H1 (cell line): ENCODE data around the gene KTN1. TPM values are rescaled to one million over a fixed set of nuclear protein-coding genes. Genes with fewer than 3 reads are reported as not detected.

Source experiments
- CHD1 ChIP-seq: IDR thresholded peaks from 2 replicates; pipeline ENCODE4 v1.6.1; 2012; ENCODE audit warnings: low read depth, low read length, improper control_type of control experiment
- CTBP2 ChIP-seq: IDR thresholded peaks from 2 replicates; pipeline ENCODE4 v1.7.0; 2011; ENCODE audit warnings: borderline replicate concordance, mild to moderate bottlenecking, moderate library complexity, mixed read lengths, low read length; ENCODE audit not compliant: insufficient read depth, insufficient read length
- NRF1 ChIP-seq: IDR thresholded peaks from 2 replicates; pipeline ENCODE4 v1.6.1; 2011; ENCODE audit warnings: mild to moderate bottlenecking, low read depth, low read length, improper control_type of control experiment
- SAP30 ChIP-seq: fragments of 300-600 bp; sonication (generic); IDR thresholded peaks from 2 replicates; pipeline ENCODE4 v1.7.1; 2012; ENCODE audit warnings: low read length, moderate library complexity, mild to moderate bottlenecking, inconsistent platforms; ENCODE audit not compliant: insufficient read depth, insufficient replicate concordance
- SIRT6 ChIP-seq: IDR thresholded peaks from one replicate; pipeline ENCODE4 v1.7.1; 2012; ENCODE audit warnings: low read length, inconsistent platforms
- polyA plus RNA-seq, 7 experiments: library from polyadenylated mRNA; depleted of rRNA in 3 of 7; stranded (reverse) in 5 of 7; unstranded in 2 of 7; fragments of >200 nt in 5 of 7; fragments of 200-250 nt in 2 of 7; gene quantifications; 1 replicate in 5 of 7; 2 replicates in 1 of 7; 4 replicates in 1 of 7; pipeline versions ENCODE4 v1.2.1 to v1.2.3, GENCODE V29; 2011 to 2013; ENCODE audit warnings: missing spikeins in 2 of 7, mixed read lengths in 2 of 7
- total RNA-seq: library from RNA; stranded (reverse); fragmentation: NEBNext Ultra II Directional; extraction: Animal tissue kit (Norgen Biotek cat#: 25700); gene quantifications from 2 replicates; pipeline ENCODE4 v1.2.1, GENCODE V29; 2021

The KTN1 gene
- total and polyA plus RNA-seq, 2 of the 8 experiments (the other 6 are each of a cell fraction or from before 2014, with no cell fraction given) = 15.4 to 151 TPM

DNA sequence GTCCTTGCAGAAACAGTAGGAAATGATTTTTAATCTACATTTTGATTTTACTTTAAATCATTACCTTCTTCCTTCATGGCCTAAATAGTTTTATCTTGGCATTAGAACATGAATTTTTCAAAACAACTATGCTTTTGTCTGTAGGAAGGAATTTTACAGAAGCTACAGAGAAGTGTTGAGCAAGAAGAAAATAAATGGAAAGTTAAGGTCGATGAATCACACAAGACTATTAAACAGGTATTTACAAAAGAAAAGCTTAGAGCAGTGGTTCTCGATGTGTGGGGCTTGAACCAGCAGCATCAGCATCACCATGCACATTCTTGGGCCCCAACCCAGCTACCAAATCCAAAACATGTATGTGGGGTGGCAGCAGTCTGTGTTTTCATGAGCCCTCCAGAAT is 91.6 kb downstream of the KTN1 start (continued):
- TF ChIP-seq CTBP2 (no peak), SIRT6 (no peak), SAP30 (no peak), CHD1 (no peak), NRF1 (no peak)
